ENCODE results near the gene IFIT2.

DNA sequence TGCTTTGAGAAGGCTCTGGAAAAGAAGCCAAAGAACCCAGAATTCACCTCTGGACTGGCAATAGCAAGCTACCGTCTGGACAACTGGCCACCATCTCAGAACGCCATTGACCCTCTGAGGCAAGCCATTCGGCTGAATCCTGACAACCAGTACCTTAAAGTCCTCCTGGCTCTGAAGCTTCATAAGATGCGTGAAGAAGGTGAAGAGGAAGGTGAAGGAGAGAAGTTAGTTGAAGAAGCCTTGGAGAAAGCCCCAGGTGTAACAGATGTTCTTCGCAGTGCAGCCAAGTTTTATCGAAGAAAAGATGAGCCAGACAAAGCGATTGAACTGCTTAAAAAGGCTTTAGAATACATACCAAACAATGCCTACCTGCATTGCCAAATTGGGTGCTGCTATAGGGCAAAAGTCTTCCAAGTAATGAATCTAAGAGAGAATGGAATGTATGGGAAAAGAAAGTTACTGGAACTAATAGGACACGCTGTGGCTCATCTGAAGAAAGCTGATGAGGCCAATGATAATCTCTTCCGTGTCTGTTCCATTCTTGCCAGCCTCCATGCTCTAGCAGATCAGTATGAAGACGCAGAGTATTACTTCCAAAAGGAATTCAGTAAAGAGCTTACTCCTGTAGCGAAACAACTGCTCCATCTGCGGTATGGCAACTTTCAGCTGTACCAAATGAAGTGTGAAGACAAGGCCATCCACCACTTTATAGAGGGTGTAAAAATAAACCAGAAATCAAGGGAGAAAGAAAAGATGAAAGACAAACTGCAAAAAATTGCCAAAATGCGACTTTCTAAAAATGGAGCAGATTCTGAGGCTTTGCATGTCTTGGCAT lies 4.8 kb downstream of the IFIT2 start:
- TF ChIP-seq CTCF (IDR thresholded peaks at IDR 0.05) (no peak), POLR2A (IDR thresholded peaks at IDR 0.05) (no peak)

Data from right lobe of liver (tissue), 4 donors.